Activated CD8-positive, alpha-beta T cell treated with anti-CD3 and anti-CD28 coated beads for 36 hours (primary cell): Measurements from ENCODE around the gene RNH1. TPM values are rescaled to one million over a fixed set of nuclear protein-coding genes. Genes with fewer than 3 reads are reported as not detected.

Experiments
- ATAC-seq: fragments of 200-7000 bp; cut with Tn5 transposase; one replicate; pipeline ENCODE4 v1.10.0; 2021; ENCODE audit warnings: mild to moderate bottlenecking, moderate library complexity
- CTCF ChIA-PET: fragments of 350-600 bp; sonication (Branson Sonifier 250); formaldehyde crosslinking; loops from one replicate; lab custom pipeline; 2021; ENCODE audit warnings: antibody characterized with exemption; lab: Charles Lee
- POLR2A ChIA-PET: fragments of 350-600 bp; sonication (Branson Sonifier 250); formaldehyde crosslinking; loops from one replicate; lab custom pipeline; 2021; ENCODE audit warnings: antibody characterized with exemption; lab: Charles Lee
- DNase-seq: peaks from one replicate; pipeline ENCODE4 v3.0.0-alpha.2; 2020
- H3K27ac Mint-ChIP-seq: one replicate; pipeline ENCODE4 v1.8.0; 2021; ENCODE audit warnings: mild to moderate bottlenecking, mixed read lengths
- H3K27me3 Mint-ChIP-seq: one replicate; pipeline ENCODE4 v1.8.0; 2021; ENCODE audit warnings: mixed read lengths
- H3K36me3 Mint-ChIP-seq: one replicate; pipeline ENCODE4 v1.8.0; 2021; ENCODE audit warnings: low read depth, mixed read lengths
- H3K4me1 Mint-ChIP-seq: one replicate; pipeline ENCODE4 v1.8.0; 2021; ENCODE audit warnings: low read depth, mixed read lengths
- H3K4me3 Mint-ChIP-seq: one replicate; pipeline ENCODE4 v1.8.0; 2021; ENCODE audit warnings: mild to moderate bottlenecking, moderate library complexity, mixed read lengths
- H3K9me3 Mint-ChIP-seq: one replicate; pipeline ENCODE4 v1.8.0; 2021; ENCODE audit warnings: mixed read lengths
- CTCF ChIP-seq: fragments of 200-600 bp; IDR thresholded peaks from one replicate; pipeline ENCODE4 v1.8.0; 2022; ENCODE audit warnings: antibody characterized with exemption, mild to moderate bottlenecking
- intact Hi-C: fragments of 100-400 bp; cut with micrococcal nuclease; formaldehyde crosslinking; loops from one replicate; pipeline ENCODE4 v1.10.0; 2022
- total RNA-seq, 2 experiments: library from RNA; stranded (reverse); gene quantifications; one replicate each; pipeline ENCODE4 v1.2.3, GENCODE V29; 2021

The RNH1 gene
- total RNA-seq, 2 experiments from 2014 or later: 105 to 110 TPM

DNA sequence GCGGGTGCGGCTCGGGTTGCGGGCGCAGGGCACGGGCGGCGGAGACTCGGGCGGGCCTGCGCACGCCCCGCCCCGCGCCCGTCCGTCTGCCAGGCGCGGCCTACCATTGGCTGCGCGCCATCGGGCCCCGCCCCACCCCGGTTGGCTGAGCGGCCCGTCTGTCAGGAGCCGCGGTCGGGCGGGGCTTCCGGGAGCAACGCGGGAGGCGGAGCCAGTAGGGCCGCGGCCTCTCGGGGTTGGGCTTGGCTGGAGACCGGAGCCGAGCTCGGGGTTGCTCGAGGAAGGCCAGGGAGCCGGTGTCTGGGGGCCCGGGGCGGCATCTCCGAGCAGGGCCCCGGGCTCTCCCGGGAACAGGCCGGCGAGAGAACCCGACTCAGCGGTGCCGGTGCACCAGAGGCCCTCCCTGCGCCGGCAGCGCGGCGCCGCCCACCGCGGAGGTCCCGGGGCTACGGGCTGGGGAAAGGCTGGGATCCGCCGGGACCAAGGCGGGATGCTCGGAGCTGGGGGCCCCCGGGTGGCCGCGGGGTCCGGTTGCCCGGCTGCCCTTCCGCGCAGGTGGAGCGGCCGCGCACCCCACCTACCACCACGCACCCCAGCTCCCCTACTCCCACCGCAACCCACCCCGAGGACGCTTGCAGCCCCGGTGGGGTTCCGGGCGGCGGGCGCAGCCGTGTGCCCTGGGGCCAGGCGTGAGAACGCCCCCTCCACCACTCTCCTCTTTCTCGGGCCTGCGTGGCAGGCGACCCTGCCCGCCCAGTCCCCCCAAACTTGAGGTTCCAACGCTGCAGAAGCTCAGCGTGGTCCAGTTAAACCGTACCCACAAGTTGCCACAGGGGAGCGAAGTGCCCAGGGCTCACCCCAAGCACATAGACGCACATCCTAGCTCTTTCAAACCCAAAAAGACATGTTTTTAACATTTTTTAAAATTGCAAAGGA is 28.7 kb upstream of the RNH1 start, which contains the start of gene HRAS:
TSS of gene HRAS (minus strand) at position 58 of the 936 bp plus-strand sequence.
- intact Hi-C loops: no loop called here
- no peaks in the 10 kb centered on the region for H3K36me3 Mint-ChIP-seq
- DNase-seq: peak; percentile 95
- H3K27ac Mint-ChIP-seq: peak within 1 kb of the TSS; percentile 91
- peaks cover 4% of the 10 kb centered on the region for H3K4me1 Mint-ChIP-seq
- H3K9me3 Mint-ChIP-seq: no peaks in the 10 kb centered on the region
- CTCF ChIA-PET: interaction anchor here (0.8 to 5.6 kb wide), 8 partner anchors 17 to 260 kb away, joined by 3 to 29 read pairs (median 3); partner anchors contain the start of gene TMEM80
- H3K27me3 Mint-ChIP-seq: no peaks in the 10 kb centered on the region
- no peak for TF ChIP-seq CTCF
- POLR2A ChIA-PET: interaction anchor here (0.7 to 2.4 kb wide), 13 partner anchors 17 to 261 kb away, joined by 3 to 10 read pairs (median 4); no protein-coding TSS in a partner anchor
- H3K4me3 Mint-ChIP-seq: peak within 1 kb of the TSS; percentile 90
- ATAC-seq: peak; percentile 94

- peak; percentile 10 for ATAC-seq
- no peak for DNase-seq
Observed at GRCh38 chr11:535210-535518, 28.1 kb upstream of the RNH1 start.

DNA sequence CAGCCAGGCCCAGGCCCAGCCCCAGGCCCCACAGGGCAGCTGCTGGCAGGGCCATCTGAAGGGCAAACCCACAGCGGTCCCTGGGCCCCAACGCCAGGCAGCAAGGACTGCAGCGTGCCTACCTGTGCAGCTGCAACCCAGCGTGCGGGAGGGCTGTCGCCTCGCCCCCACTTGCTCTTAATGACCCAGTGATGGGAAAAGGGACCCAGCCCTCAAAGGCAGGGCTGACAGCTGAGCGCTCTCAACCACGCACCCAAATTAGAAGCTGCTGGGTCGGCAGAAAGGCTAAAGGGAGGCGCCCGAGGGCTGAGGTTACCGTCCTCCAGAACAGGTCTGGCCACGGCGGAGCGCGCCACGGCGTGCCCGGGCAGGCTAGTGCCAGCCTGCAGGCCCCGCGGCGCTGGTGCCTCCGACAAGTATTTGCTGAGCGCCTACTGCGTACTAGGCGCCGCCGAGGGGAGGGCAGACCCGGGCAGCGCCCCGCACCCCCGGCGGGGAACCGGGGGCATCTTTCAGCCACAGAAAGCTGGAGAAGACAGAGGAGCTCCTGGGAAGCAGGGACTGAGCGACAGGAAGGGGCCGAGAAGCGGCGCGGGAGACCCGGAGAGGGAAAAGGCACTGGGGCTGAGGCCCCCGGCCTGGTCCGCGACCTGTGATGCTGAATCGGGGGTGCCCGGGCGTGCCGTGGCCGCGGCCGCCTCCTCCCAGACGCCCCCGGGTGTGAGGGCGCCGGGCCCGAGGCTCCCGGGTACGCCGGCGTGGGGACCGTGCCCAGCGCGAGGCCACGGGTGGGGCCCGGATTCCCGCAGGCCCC is 27.6 kb upstream of the RNH1 start:
- CTCF ChIA-PET: interaction anchor here (5.6 kb wide), 1 partner anchor 16 kb away, joined by 29 read pairs; no protein-coding TSS in a partner anchor
- Mint-ChIP-seq H3K4me1 (peaks cover 4% of the 10 kb centered on the region), H3K27me3 (no peaks in the 10 kb centered on the region), H3K4me3 (peak overlapping the region; percentile 70), H3K36me3 (no peaks in the 10 kb centered on the region), H3K9me3 (no peaks in the 10 kb centered on the region), H3K27ac (no peak overlapping the region)
- ATAC-seq: no peak
- POLR2A ChIA-PET: interaction anchor here (1.1 to 1.4 kb wide), 2 partner anchors 16 to 29 kb away, joined by 3 to 5 read pairs; no protein-coding TSS in a partner anchor
- DNase-seq: peak; percentile 41
- no peak for TF ChIP-seq CTCF
- intact Hi-C loops: no loop called here

More at GRCh38 chr11:535210-535518, 28.1 kb upstream of the RNH1 start:
- H3K27ac Mint-ChIP-seq: no peak overlapping the region
- H3K36me3 Mint-ChIP-seq: no peaks in the 10 kb centered on the region
- H3K27me3 Mint-ChIP-seq: no peaks in the 10 kb centered on the region
- no peak overlapping the region for H3K4me3 Mint-ChIP-seq
- H3K9me3 Mint-ChIP-seq: no peaks in the 10 kb centered on the region
- H3K4me1 Mint-ChIP-seq: peaks cover 4% of the 10 kb centered on the region
- ChIA-PET POLR2A (interaction anchor here (1.4 to 2.4 kb wide), 3 partner anchors 16 to 33 kb away, joined by 5 to 10 read pairs (median 5); no protein-coding TSS in a partner anchor), CTCF (interaction anchor here (2.1 to 5.6 kb wide), 2 partner anchors 17 to 20 kb away, joined by 12 to 29 read pairs; no protein-coding TSS in a partner anchor)
- no peak for TF ChIP-seq CTCF
- intact Hi-C loops: no loop called here

DNA sequence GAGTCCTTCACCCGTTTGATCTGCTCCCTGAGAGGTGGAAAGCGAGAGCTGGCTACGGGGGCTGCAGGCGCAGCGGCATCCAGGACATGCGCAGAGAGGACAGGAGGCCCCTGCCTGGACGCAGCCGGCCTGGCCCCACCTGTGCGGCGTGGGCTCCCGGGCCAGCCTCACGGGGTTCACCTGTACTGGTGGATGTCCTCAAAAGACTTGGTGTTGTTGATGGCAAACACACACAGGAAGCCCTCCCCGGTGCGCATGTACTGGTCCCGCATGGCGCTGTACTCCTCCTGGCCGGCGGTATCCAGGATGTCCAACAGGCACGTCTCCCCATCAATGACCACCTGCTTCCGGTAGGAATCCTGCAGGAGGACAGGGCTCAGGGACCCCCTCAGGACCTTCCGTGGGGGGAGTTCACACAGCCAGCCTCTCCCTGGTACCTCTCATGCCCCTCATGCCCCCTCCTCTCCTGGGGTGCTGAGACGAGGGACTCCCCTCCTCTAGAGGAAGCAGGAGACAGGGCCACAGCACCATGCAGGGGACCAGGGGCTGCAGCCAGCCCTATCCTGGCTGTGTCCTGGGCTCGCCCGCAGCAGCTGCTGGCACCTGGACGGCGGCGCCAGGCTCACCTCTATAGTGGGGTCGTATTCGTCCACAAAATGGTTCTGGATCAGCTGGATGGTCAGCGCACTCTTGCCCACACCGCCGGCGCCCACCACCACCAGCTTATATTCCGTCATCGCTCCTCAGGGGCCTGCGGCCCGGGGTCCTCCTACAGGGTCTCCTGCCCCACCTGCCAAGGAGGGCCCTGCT is 26.7 kb upstream of the RNH1 start:
- TF ChIP-seq CTCF: no peak
- DNase-seq (no peak), ATAC-seq (no peak)
- Mint-ChIP-seq H3K4me1 (peaks cover 4% of the 10 kb centered on the region), H3K4me3 (peak overlapping the region; percentile 70), H3K9me3 (no peaks in the 10 kb centered on the region), H3K27ac (no peak overlapping the region), H3K27me3 (no peaks in the 10 kb centered on the region), H3K36me3 (no peaks in the 10 kb centered on the region)
- POLR2A ChIA-PET: interaction anchor here (0.8 to 1.4 kb wide), 4 partner anchors 15 to 192 kb away, joined by 3 to 5 read pairs (median 3); no protein-coding TSS in a partner anchor
- intact Hi-C loops: no loop called here
- CTCF ChIA-PET: interaction anchor here (5.6 kb wide), 1 partner anchor 15 kb away, joined by 29 read pairs; no protein-coding TSS in a partner anchor
